GM12891 (cell line): ENCODE data around the gene HAUS5.

Source experiments
- POLR2A ChIP-seq: IDR thresholded peaks from 2 replicates; pipeline ENCODE4 v1.6.1; 2011; ENCODE audit warnings: low read depth, low read length, control low read depth
- TAF1 ChIP-seq: IDR thresholded peaks from 2 replicates; pipeline ENCODE4 v1.6.1; 2011; ENCODE audit warnings: low read depth, low read length, control low read depth

- TF ChIP-seq POLR2A: no peak
- TF ChIP-seq TAF1: no peak
Observed at GRCh38 chr19:35633727-35634440, 21.3 kb downstream of the HAUS5 start.
